HG02642 (cell line): Measurements from ENCODE around the gene FLG.
"Not testable (repeated sequence)": the region's sequence is repeated elsewhere in the genome, so short reads cannot be mapped to it uniquely, and the experiment has no call there.

Experiments used
- ATAC-seq: cut with Tn5 transposase; IDR thresholded peaks from one replicate; pipeline ENCODE4 v1.9.1; 2021; ENCODE audit warnings: mild to moderate bottlenecking; ENCODE audit not compliant: unreplicated experiment, poor library complexity

FLG gene

DNA sequence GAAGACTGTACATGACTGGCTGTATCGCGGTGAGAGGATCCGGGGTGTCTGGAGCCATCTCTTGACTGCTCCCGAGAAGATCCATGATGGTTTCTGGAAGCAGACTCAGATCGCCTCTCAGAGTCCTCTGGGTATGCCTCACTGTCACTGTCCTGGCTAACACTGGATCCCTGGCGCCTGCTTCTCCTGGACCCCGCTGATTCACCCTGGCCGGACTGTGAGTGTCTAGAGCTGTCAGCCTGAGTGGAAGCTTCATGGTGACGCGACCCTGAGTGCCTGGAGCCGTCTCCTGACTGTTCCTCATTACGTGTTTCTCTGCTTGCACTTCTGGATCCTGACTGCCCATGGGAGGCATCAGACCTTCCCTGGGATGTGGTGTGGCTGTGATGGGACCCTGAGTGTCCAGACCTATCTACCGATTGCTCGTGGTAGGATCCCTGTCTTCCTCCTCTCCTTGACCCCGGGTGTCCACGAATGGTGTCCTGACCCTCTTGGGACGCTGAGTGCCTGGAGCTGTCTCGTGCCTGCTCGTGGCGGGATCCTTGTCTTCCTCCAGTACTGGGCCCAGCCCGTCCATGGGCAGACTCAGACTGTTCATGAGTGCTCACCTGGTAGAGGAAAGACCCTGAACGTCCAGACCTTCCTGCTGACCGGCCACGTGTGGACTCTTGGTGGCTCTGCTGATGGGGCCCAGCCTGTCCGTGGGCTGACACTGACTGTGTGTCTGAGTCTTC, 21.7 kb downstream of the FLG start:
- ATAC-seq = not testable (repeated sequence)

DNA sequence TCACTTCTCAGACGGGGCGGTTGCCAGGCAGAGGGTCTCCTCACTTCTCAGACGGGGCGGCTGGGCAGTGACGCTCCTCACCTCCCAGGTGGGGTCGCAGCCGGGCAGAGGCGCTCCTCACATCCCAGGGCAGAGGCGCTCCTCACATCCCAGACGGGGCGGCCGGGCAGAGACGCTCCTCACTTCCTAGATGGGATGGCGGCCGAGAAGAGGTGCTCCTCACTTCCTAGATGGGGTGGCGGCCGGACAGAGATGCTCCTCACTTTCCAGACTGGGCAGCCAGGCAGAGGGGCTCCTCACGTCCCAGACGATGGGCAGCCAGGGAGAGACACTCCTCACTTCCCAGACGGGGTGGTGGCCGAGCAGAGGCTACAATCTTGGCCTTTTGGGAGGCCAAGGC, 68.6 kb downstream of the FLG start:
- not testable (repeated sequence) for ATAC-seq
